Parathyroid adenoma (tissue), 2 donors: ENCODE data around the gene SCGB1A1.

Experiments
- H2AFZ ChIP-seq: fragments of 300-600 bp; sonication (generic); one replicate; pipeline ENCODE4 v1.7.0; 2017; ENCODE audit warnings: antibody characterized with exemption, mild to moderate bottlenecking
- H3K27ac ChIP-seq: fragments of 300-600 bp; sonication (generic); one replicate; pipeline ENCODE4 v1.7.0; 2017
- H3K27me3 ChIP-seq: fragments of 300-600 bp; sonication (generic); one replicate; pipeline ENCODE4 v1.7.0; 2017; ENCODE audit warnings: low read length; ENCODE audit not compliant: control insufficient read depth, insufficient read depth
- H3K36me3 ChIP-seq: fragments of 300-600 bp; sonication (generic); one replicate; pipeline ENCODE4 v1.7.0; 2017; ENCODE audit warnings: low read length; ENCODE audit not compliant: control insufficient read depth, insufficient read depth
- H3K4me1 ChIP-seq: fragments of 300-600 bp; sonication (generic); one replicate; pipeline ENCODE4 v1.7.0; 2017; ENCODE audit warnings: control low read depth
- H3K4me2 ChIP-seq: fragments of 300-600 bp; sonication (generic); one replicate; pipeline ENCODE4 v1.7.0; 2017; ENCODE audit warnings: low read length
- H3K4me3 ChIP-seq: fragments of 300-600 bp; sonication (generic); one replicate; pipeline ENCODE4 v1.7.0; 2017; ENCODE audit warnings: low read depth, low read length
- H3K79me2 ChIP-seq: fragments of 300-600 bp; sonication (generic); one replicate; pipeline ENCODE4 v1.7.0; 2017; ENCODE audit warnings: control low read depth
- H3K9ac ChIP-seq: fragments of 300-600 bp; sonication (generic); one replicate; pipeline ENCODE4 v1.7.0; 2017; ENCODE audit warnings: mild to moderate bottlenecking
- H3K9me3 ChIP-seq: fragments of 300-600 bp; sonication (generic); one replicate; pipeline ENCODE4 v1.7.0; 2017; ENCODE audit warnings: low read length; ENCODE audit not compliant: control insufficient read depth
- TF ChIP-seq, protein P1 (sequence below): fragments of 300-600 bp; sonication (generic); IDR thresholded peaks from one replicate; pipeline ENCODE4 v1.7.0; 2017; ENCODE audit warnings: antibody characterized with exemption, mild to moderate bottlenecking
- donor health status: primary hyperparathyroidism.

SCGB1A1 gene

DNA sequence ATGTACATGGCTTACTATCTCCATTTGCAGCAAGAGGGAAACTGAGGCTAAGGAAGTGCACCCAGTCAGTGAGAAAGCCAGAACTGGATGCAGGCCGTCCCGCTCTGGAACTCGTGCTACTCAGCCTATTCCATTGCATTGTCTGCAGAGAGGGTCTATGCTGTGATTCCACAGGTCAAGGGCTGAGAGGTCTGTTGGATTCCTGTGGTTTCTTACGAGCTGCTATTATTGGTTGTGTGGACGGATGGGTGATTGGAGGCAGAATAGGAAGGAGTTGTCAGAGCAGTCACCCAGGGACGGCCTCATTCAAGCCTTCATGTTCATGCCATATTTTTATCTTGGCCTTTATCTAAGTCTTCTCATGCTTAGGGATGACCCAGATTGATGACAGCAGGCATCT lies 33.4 kb downstream of the SCGB1A1 start:
- no peak overlapping the region for H3K27ac ChIP-seq
- no peaks in the 10 kb centered on the region for H3K4me1 ChIP-seq
- no peak overlapping the region for H3K4me3 ChIP-seq
- H3K4me2 ChIP-seq: no peak overlapping the region
- no peak overlapping the region for H3K9ac ChIP-seq
- H3K36me3 ChIP-seq: no peaks in the 10 kb centered on the region
- no peak overlapping the region for H2AFZ ChIP-seq
- H3K27me3 ChIP-seq: no peaks in the 10 kb centered on the region
- no peaks in the 10 kb centered on the region for H3K79me2 ChIP-seq
- H3K9me3 ChIP-seq: no peaks in the 10 kb centered on the region
- TF ChIP-seq, protein P1, sequence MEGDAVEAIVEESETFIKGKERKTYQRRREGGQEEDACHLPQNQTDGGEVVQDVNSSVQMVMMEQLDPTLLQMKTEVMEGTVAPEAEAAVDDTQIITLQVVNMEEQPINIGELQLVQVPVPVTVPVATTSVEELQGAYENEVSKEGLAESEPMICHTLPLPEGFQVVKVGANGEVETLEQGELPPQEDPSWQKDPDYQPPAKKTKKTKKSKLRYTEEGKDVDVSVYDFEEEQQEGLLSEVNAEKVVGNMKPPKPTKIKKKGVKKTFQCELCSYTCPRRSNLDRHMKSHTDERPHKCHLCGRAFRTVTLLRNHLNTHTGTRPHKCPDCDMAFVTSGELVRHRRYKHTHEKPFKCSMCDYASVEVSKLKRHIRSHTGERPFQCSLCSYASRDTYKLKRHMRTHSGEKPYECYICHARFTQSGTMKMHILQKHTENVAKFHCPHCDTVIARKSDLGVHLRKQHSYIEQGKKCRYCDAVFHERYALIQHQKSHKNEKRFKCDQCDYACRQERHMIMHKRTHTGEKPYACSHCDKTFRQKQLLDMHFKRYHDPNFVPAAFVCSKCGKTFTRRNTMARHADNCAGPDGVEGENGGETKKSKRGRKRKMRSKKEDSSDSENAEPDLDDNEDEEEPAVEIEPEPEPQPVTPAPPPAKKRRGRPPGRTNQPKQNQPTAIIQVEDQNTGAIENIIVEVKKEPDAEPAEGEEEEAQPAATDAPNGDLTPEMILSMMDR: no peak

DNA sequence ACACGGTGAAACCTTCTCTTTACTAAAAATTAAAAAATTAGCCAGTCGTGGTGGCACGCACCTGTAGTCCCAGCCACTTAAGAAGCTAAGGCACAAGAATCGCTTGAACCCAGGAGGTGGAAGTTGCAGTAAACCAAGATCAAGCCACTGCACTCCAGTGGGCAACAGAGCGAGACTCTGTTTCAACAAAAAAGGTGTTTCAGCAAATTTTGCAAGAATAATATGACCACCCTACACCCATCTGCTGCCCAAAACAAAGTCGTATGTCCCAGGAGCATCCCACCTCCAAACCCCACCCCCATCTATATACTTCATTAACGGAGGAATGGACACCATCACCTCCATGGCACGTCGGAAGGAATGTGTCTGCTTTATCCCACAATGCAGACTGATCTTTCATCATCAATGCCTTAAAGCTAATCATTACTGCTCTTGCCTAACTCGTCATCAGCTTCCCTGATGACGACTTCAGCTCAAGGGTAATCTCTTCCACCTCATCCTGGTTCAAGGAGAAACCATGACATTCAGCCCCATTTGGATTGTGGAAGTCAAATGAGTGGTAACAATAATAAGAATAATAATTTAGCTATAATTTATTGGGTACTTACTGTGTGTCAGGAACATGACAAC lies 34.1 kb downstream of the SCGB1A1 start:
- Histone ChIP-seq H3K36me3 (no peaks in the 10 kb centered on the region), H3K79me2 (no peaks in the 10 kb centered on the region), H3K9ac (no peak overlapping the region), H3K4me2 (no peak overlapping the region), H2AFZ (no peak overlapping the region), H3K27ac (no peak overlapping the region), H3K4me3 (no peak overlapping the region), H3K27me3 (no peaks in the 10 kb centered on the region), H3K9me3 (no peaks in the 10 kb centered on the region), H3K4me1 (no peaks in the 10 kb centered on the region)
- TF ChIP-seq, protein P1: no peak

- H3K79me2 ChIP-seq: no peaks in the 10 kb centered on the region
- no peaks in the 10 kb centered on the region for H3K9me3 ChIP-seq
- H3K4me1 ChIP-seq: no peaks in the 10 kb centered on the region
- no peak overlapping the region for H3K27ac ChIP-seq
- no peaks in the 10 kb centered on the region for H3K36me3 ChIP-seq
- no peak overlapping the region for H3K4me2 ChIP-seq
- no peak overlapping the region for H2AFZ ChIP-seq
- H3K4me3 ChIP-seq: no peak overlapping the region
- H3K27me3 ChIP-seq: no peaks in the 10 kb centered on the region
- TF ChIP-seq, protein P1: no peak
- H3K9ac ChIP-seq: no peak overlapping the region
These were observed 37.8 kb downstream of the SCGB1A1 start for GRCh38 chr11:62456630-62457029.

DNA sequence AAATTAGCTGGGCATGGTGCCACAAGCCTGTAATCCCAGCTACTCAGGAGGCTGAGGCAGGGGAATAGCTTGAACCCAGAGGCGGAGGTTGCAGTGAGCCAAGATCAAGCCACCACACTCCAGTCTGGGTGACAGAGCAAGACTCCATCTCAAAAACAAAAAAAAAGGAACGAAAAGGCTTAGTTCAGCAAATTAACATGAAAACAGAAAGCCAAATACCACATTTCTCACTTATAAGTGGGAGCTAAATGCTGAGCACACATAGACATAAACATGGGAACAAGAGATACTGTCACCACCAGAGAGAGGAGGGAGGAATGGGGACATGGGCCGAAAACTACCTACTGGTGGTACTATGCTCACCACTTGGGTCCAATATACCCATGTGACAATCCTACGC lies 38.6 kb downstream of the SCGB1A1 start:
- TF ChIP-seq, protein P1: no peak
- Histone ChIP-seq H3K79me2 (no peaks in the 10 kb centered on the region), H3K4me1 (no peaks in the 10 kb centered on the region), H3K4me2 (no peak overlapping the region), H3K9ac (no peak overlapping the region), H3K27me3 (no peaks in the 10 kb centered on the region), H3K9me3 (no peaks in the 10 kb centered on the region), H3K27ac (no peak overlapping the region), H2AFZ (no peak overlapping the region), H3K36me3 (no peaks in the 10 kb centered on the region), H3K4me3 (no peak overlapping the region)
